Measurements from ENCODE around the gene LPP. TPM values are rescaled to one million over a fixed set of nuclear protein-coding genes. Genes with fewer than 3 reads are reported as not detected.
A peak's percentile ranks its signal among the peaks of the same experiment; 100 is the strongest.

LPP gene
- total and polyA plus RNA-seq, 2 of the 13 experiments (the other 11 are each of a cell fraction or from before 2014, with no cell fraction given), result 19.2 to 29.9 TPM

- TF ChIP-seq ZNF646 (CRISPR knock-in tag; IDR thresholded peaks at IDR 0.05) (peak; percentile 54; the same call in 1 of the 2 replicates), DNMT3B (CRISPR knock-in tag; conservative IDR thresholded peaks at IDR 0.05) (0 out of 2 replicates have a peak, but pooled peaks have one; percentile 77), ZNF12 (CRISPR knock-in tag; IDR thresholded peaks at IDR 0.05) (peak; percentile 88), KLF9 (CRISPR knock-in tag; IDR thresholded peaks at IDR 0.05; ENCODE audit: low read depth) (no peak), MATR3 (CRISPR knock-in tag; IDR thresholded peaks at IDR 0.05) (no peak), TBX3 (IDR thresholded peaks at IDR 0.05; ENCODE audit: borderline replicate concordance) (peak; percentile 74; the same call in 1 of the 2 replicates), HOXA5 (CRISPR knock-in tag; IDR thresholded peaks at IDR 0.05) (peak; percentile 69; the same call in 1 of the 2 replicates), HOMEZ (CRISPR knock-in tag; IDR thresholded peaks at IDR 0.05; ENCODE audit: low read depth) (peak; percentile 87; the same call in 1 of the 2 replicates), PHF5A (CRISPR knock-in tag; IDR thresholded peaks at IDR 0.05; ENCODE audit: low read depth, unreplicated experiment) (peak; percentile 45), ELF1 (CRISPR knock-in tag; IDR thresholded peaks at IDR 0.05) (peak; percentile 23; the same call in 1 of the 2 replicates), ERF (CRISPR knock-in tag; IDR thresholded peaks at IDR 0.05) (peak; percentile 57; the same call in 1 of the 2 replicates), NR2F2 (IDR thresholded peaks at IDR 0.05; ENCODE audit: borderline replicate concordance, low read depth) (peak; percentile 90), PBX2 (CRISPR knock-in tag; IDR thresholded peaks at IDR 0.05) (no peak; the same call in 1 of the 2 replicates), TCF7 (IDR thresholded peaks at IDR 0.05; ENCODE audit: low read depth) (peak; percentile 87), ZNF432 (CRISPR knock-in tag; IDR thresholded peaks at IDR 0.05; ENCODE audit: borderline replicate concordance) (no peak), ZKSCAN1 (IDR thresholded peaks at IDR 0.05; ENCODE audit: low read length) (no peak), ZNF83 (CRISPR knock-in tag; IDR thresholded peaks at IDR 0.05; ENCODE audit: borderline replicate concordance) (no peak), CREB3 (CRISPR knock-in tag; IDR thresholded peaks at IDR 0.05) (no peak), GFI1 (CRISPR knock-in tag; IDR thresholded peaks at IDR 0.05; ENCODE audit: borderline replicate concordance) (peak; percentile 87), NR1H2 (CRISPR knock-in tag; IDR thresholded peaks at IDR 0.05; ENCODE audit: borderline replicate concordance, low read depth) (no peak)
These were observed 16.8 kb downstream of the LPP start (continued) for GRCh38 chr3:188170461-188171459.
